Osteoblast (primary cell): ENCODE results near the gene SDC1. TPM values are rescaled to one million over a fixed set of nuclear protein-coding genes. Genes with fewer than 3 reads are reported as not detected.
A peak's percentile ranks its signal among the peaks of the same experiment; 100 is the strongest.

Source experiments
- DNase-seq: peaks from one replicate; pipeline ENCODE4 v3.0.0; 2011; ENCODE audit warnings: low spot score, mixed read lengths; ENCODE audit not compliant: insufficient read length; ENCODE audit errors: missing footprints
- H2AFZ ChIP-seq: 2 replicates; pipeline ENCODE4 v1.6.0; 2011; ENCODE audit warnings: mild to moderate bottlenecking, low read length
- H3K27ac ChIP-seq: 2 replicates; pipeline ENCODE4 v1.5.1; 2011; ENCODE audit warnings: mild to moderate bottlenecking, low read depth, low read length, moderate library complexity
- H3K27me3 ChIP-seq: 2 replicates; pipeline ENCODE4 v1.6.0; 2012; ENCODE audit warnings: mild to moderate bottlenecking, control low read depth, inconsistent platforms, low read length, moderate library complexity; ENCODE audit not compliant: insufficient read depth
- H3K36me3 ChIP-seq: 2 replicates; pipeline ENCODE4 v1.5.1; 2011; ENCODE audit warnings: mild to moderate bottlenecking, low read length, control low read depth, moderate library complexity; ENCODE audit not compliant: insufficient read depth
- H3K4me1 ChIP-seq: 2 replicates; pipeline ENCODE4 v1.5.1; 2011; ENCODE audit warnings: mild to moderate bottlenecking, low read length, control low read depth, moderate library complexity; ENCODE audit not compliant: insufficient read depth
- H3K4me2 ChIP-seq: 2 replicates; pipeline ENCODE4 v1.6.0; 2011; ENCODE audit warnings: mild to moderate bottlenecking, low read length; ENCODE audit not compliant: insufficient read depth
- H3K4me3 ChIP-seq: fragments of 200-600 bp; sonication (generic); 3 replicates; pipeline ENCODE4 v1.5.1; 2012; ENCODE audit warnings: mild to moderate bottlenecking, low read length, inconsistent platforms; ENCODE audit not compliant: insufficient read depth
- H3K79me2 ChIP-seq: 2 replicates; pipeline ENCODE4 v1.6.0; 2012; ENCODE audit warnings: mild to moderate bottlenecking, low read length, control low read depth, inconsistent platforms; ENCODE audit not compliant: insufficient read depth
- H3K9me3 ChIP-seq: 2 replicates; pipeline ENCODE4 v1.5.1; 2011; ENCODE audit warnings: low read depth, low read length, control low read depth
- H4K20me1 ChIP-seq: 2 replicates; pipeline ENCODE4 v1.6.0; 2012; ENCODE audit warnings: mild to moderate bottlenecking, low read length, control low read depth; ENCODE audit not compliant: insufficient read depth
- CTCF ChIP-seq: IDR thresholded peaks from 2 replicates; pipeline ENCODE4 v1.5.1; 2011; ENCODE audit warnings: mild to moderate bottlenecking, low read depth, low read length, moderate library complexity; ENCODE audit errors: extremely low read depth
- total RNA-seq: library from RNA; depleted of rRNA; stranded (reverse); fragments of >200 nt; gene quantifications from 2 replicates; pipeline ENCODE4 v1.2.3, GENCODE V29; 2012

SDC1 gene
- total RNA-seq, 1 donor, result 7.6 TPM

- Histone ChIP-seq H3K9me3 (no peaks in the 10 kb centered on the region), H3K4me1 (peaks cover 15% of the 10 kb centered on the region), H3K4me3 (no peak overlapping the region), H2AFZ (peak overlapping the region; percentile 11), H4K20me1 (no peaks in the 10 kb centered on the region), H3K4me2 (no peak overlapping the region), H3K79me2 (no peaks in the 10 kb centered on the region), H3K36me3 (no peaks in the 10 kb centered on the region), H3K27ac (no peak overlapping the region), H3K27me3 (no peaks in the 10 kb centered on the region)
- no peak for TF ChIP-seq CTCF
- DNase-seq, result peak; percentile 89
Observed at GRCh38 chr2:20185176-20186022, 39.5 kb downstream of the SDC1 start.

GRCh38 chr2:20184067-20184938 lies 40.6 kb downstream of the SDC1 start:
- no peak overlapping the region for H3K27ac ChIP-seq
- TF ChIP-seq CTCF, result no peak

GRCh38 chr2:20183373-20183772 lies 41.6 kb downstream of the SDC1 start:
- no peak for TF ChIP-seq CTCF
- Histone ChIP-seq H2AFZ (no peak overlapping the region), H3K36me3 (no peaks in the 10 kb centered on the region), H3K27ac (no peak overlapping the region), H3K79me2 (no peaks in the 10 kb centered on the region), H3K4me2 (no peak overlapping the region), H3K9me3 (no peaks in the 10 kb centered on the region), H3K27me3 (no peaks in the 10 kb centered on the region), H3K4me1 (peaks cover 15% of the 10 kb centered on the region), H4K20me1 (no peaks in the 10 kb centered on the region), H3K4me3 (no peak overlapping the region)
- peak; percentile 29 for DNase-seq

More at GRCh38 chr2:20184067-20184938, 40.6 kb downstream of the SDC1 start:
- Histone ChIP-seq H3K4me1 (peaks cover 15% of the 10 kb centered on the region), H3K4me3 (no peak overlapping the region), H2AFZ (no peak overlapping the region), H4K20me1 (no peaks in the 10 kb centered on the region), H3K27me3 (no peaks in the 10 kb centered on the region), H3K79me2 (no peaks in the 10 kb centered on the region), H3K9me3 (no peaks in the 10 kb centered on the region), H3K4me2 (no peak overlapping the region), H3K36me3 (no peaks in the 10 kb centered on the region)
- peak; percentile 97 for DNase-seq
